Fibroblast of lung (primary cell): ENCODE measurements around the gene PSMA5. TPM values are rescaled to one million over a fixed set of nuclear protein-coding genes. Genes with fewer than 3 reads are reported as not detected.

Experiments used
- DNase-seq, 2 donors: peaks; one replicate each; pipeline versions ENCODE4 v3.0.0 to v3.0.0-alpha.2; 2010; ENCODE audit warnings: low read depth in 2 of 2
- H2AFZ ChIP-seq: 2 replicates; pipeline ENCODE4 v1.5.1; 2012; ENCODE audit warnings: low read length, control low read depth, inconsistent platforms
- H3K27ac ChIP-seq: 2 replicates; pipeline ENCODE4 v1.5.1; 2011; ENCODE audit warnings: low read length, control low read depth; ENCODE audit not compliant: insufficient read depth
- H3K27me3 ChIP-seq: 2 replicates; pipeline ENCODE4 v1.5.1; 2011; ENCODE audit warnings: mild to moderate bottlenecking, low read length; ENCODE audit not compliant: control insufficient read depth, insufficient read depth
- H3K36me3 ChIP-seq: 2 replicates; pipeline ENCODE4 v1.5.1; 2011; ENCODE audit warnings: low read length; ENCODE audit not compliant: control insufficient read depth, insufficient read depth
- H3K4me1 ChIP-seq: 2 replicates; pipeline ENCODE4 v1.5.1; 2011; ENCODE audit warnings: low read length; ENCODE audit not compliant: control insufficient read depth, insufficient read depth; ENCODE audit errors: extremely low read depth
- H3K4me2 ChIP-seq: 2 replicates; pipeline ENCODE4 v1.5.1; 2011; ENCODE audit warnings: low read length, control low read depth; ENCODE audit not compliant: insufficient read depth; ENCODE audit errors: extremely low read depth
- H3K4me3 ChIP-seq, 4 experiments: fragments of 200-600 bp in 1 of 4; sonication (generic) in 1 of 4; replicated peaks in 1 of 4; 2 replicates each; pipeline ENCODE4 v1.5.1; 2011 to 2016; ENCODE audit warnings: low read length in 4 of 4, low read depth in 3 of 4, mild to moderate bottlenecking in 3 of 4, control low read depth in 2 of 4, inconsistent platforms in 1 of 4, mixed read lengths in 1 of 4; ENCODE audit not compliant: insufficient read depth in 1 of 4; ENCODE audit errors: control extremely low read depth in 1 of 4
- H3K79me2 ChIP-seq: 2 replicates; pipeline ENCODE4 v1.5.1; 2012; ENCODE audit warnings: mild to moderate bottlenecking, low read length, inconsistent platforms; ENCODE audit not compliant: control insufficient read depth, insufficient read depth
- H3K9ac ChIP-seq: 2 replicates; pipeline ENCODE4 v1.5.1; 2011; ENCODE audit warnings: mild to moderate bottlenecking, low read length, control low read depth; ENCODE audit not compliant: insufficient read depth
- H3K9me3 ChIP-seq: 2 replicates; pipeline ENCODE4 v1.5.1; 2012; ENCODE audit warnings: low read depth, low read length; ENCODE audit not compliant: control insufficient read depth, insufficient read depth
- H4K20me1 ChIP-seq: 2 replicates; pipeline ENCODE4 v1.5.1; 2011; ENCODE audit warnings: low read length; ENCODE audit not compliant: control insufficient read depth, insufficient read depth; ENCODE audit errors: extremely low read depth
- CTCF ChIP-seq, 2 donors: IDR thresholded peaks in 1 of 2; conservative IDR thresholded peaks in 1 of 2; 1 replicate in 1 of 2; 2 replicates in 1 of 2; pipeline ENCODE4 v1.5.1; 2011 to 2012; ENCODE audit warnings: low read length in 2 of 2, control low read depth in 1 of 2, inconsistent platforms in 1 of 2, low read depth in 1 of 2, mild to moderate bottlenecking in 1 of 2
- EZH2 ChIP-seq: IDR thresholded peaks from 2 replicates; pipeline ENCODE4 v1.5.1; 2012; ENCODE audit warnings: low read length, control low read depth, mild to moderate bottlenecking; ENCODE audit errors: missing control alignments
- polyA plus RNA-seq, 2 donors: library from polyadenylated mRNA; depleted of rRNA in 1 of 2; stranded (reverse) in 1 of 2; unstranded in 1 of 2; fragments of >200 nt; gene quantifications; 2 replicates each; pipeline ENCODE4 v1.2.1, GENCODE V29; 2011 to 2012; ENCODE audit warnings: missing spikeins in 1 of 2
- total RNA-seq: library from RNA; depleted of rRNA; stranded (reverse); fragments of >200 nt; gene quantifications from 2 replicates; pipeline ENCODE4 v1.2.1, GENCODE V29; 2014

PSMA5 gene
- total and polyA plus RNA-seq, 2 donors (not counting 1 experiment from before 2014, with no cell fraction given): 41.0 to 145 TPM

- no peak for TF ChIP-seq CTCF (conservative IDR thresholded peaks at IDR 0.05 in 1 of 2, IDR thresholded peaks at IDR 0.05 in 1 of 2; ENCODE audit: low read depth in 1 of 2, low read length in 2 of 2)
- no peak for TF ChIP-seq EZH2
- no peak overlapping the region for H3K4me2 ChIP-seq
- H3K79me2 ChIP-seq: no peaks in the 10 kb centered on the region
- H3K36me3 ChIP-seq: no peaks in the 10 kb centered on the region
- no peak overlapping the region for H3K9ac ChIP-seq
- no peak overlapping the region for H3K27ac ChIP-seq
- H3K27me3 ChIP-seq: no peaks in the 10 kb centered on the region
- no peaks in the 10 kb centered on the region for H3K9me3 ChIP-seq
- H2AFZ ChIP-seq: no peak overlapping the region
- no peak overlapping the region for H3K4me3 ChIP-seq
- peak in 1 of 2 donors; percentile 78 for DNase-seq
- H3K4me1 ChIP-seq: peaks cover 7% of the 10 kb centered on the region
- no peaks in the 10 kb centered on the region for H4K20me1 ChIP-seq
These were observed 40.8 kb downstream of the PSMA5 start for GRCh38 chr1:109385417-109385816.

GRCh38 chr1:109383854-109384253 lies 42.4 kb downstream of the PSMA5 start:
- H3K36me3 ChIP-seq: no peaks in the 10 kb centered on the region
- no peaks in the 10 kb centered on the region for H3K79me2 ChIP-seq
- H3K4me3 ChIP-seq: no peak overlapping the region
- H3K4me1 ChIP-seq: peaks cover 2% of the 10 kb centered on the region
- no peak overlapping the region for H3K9ac ChIP-seq
- no peaks in the 10 kb centered on the region for H3K27me3 ChIP-seq
- no peak overlapping the region for H3K27ac ChIP-seq
- H3K4me2 ChIP-seq: no peak overlapping the region
- no peaks in the 10 kb centered on the region for H4K20me1 ChIP-seq
- H3K9me3 ChIP-seq: no peaks in the 10 kb centered on the region
- DNase-seq: peak in 1 of 2 donors; percentile 61
- no peak overlapping the region for H2AFZ ChIP-seq
- TF ChIP-seq EZH2 (no peak), CTCF (conservative IDR thresholded peaks at IDR 0.05 in 1 of 2, IDR thresholded peaks at IDR 0.05 in 1 of 2; ENCODE audit: low read depth in 1 of 2, low read length in 2 of 2) (no peak)

DNA sequence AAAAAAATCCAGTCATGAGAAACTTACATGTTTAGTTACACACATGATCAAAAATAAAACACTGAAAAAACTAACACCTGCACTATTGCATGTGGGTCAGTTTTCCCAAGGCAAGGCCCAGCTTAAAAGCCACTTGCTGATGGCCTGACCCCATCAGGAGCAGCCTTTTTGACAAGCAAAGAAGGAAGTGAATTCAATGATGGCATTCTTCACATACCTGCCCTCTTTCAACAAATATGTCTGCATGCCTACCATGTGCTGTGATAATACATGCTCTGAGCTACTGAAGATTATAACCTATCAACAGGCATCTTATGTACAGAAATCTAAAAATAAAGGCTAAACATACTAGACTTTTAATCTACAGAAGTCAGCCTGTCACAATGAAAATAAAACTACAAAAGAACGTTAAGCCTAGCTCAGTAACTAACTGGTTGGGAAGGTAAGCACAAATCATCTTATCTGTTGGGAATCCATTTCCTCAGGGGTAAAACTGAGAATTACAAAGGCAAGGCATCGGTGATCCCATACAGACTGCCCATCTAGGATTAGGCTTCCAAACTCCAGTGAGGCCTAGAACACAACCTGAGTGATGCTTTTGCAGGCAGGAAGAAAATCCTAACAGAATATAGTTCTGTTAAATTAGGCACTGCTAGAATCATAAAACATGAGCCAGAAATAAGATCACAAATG lies 43.0 kb downstream of the PSMA5 start:
- H3K36me3 ChIP-seq: no peaks in the 10 kb centered on the region
- H3K27ac ChIP-seq: no peak overlapping the region
- DNase-seq: no peak
- no peak overlapping the region for H2AFZ ChIP-seq
- TF ChIP-seq EZH2: no peak
- TF ChIP-seq CTCF (conservative IDR thresholded peaks at IDR 0.05 in 1 of 2, IDR thresholded peaks at IDR 0.05 in 1 of 2; ENCODE audit: low read depth in 1 of 2, low read length in 2 of 2): no peak
- no peaks in the 10 kb centered on the region for H3K27me3 ChIP-seq
- no peak overlapping the region for H3K4me2 ChIP-seq
- H3K79me2 ChIP-seq: no peaks in the 10 kb centered on the region
- no peak overlapping the region for H3K4me3 ChIP-seq
- no peak overlapping the region for H3K9ac ChIP-seq
- H3K9me3 ChIP-seq: no peaks in the 10 kb centered on the region
- no peaks in the 10 kb centered on the region for H4K20me1 ChIP-seq
- H3K4me1 ChIP-seq: peaks cover 2% of the 10 kb centered on the region
